SK-N-SH (cell line): ENCODE measurements around the gene DCK. TPM values are rescaled to one million over a fixed set of nuclear protein-coding genes. Genes with fewer than 3 reads are reported as not detected.

Experiments
- CTCF ChIA-PET: fragments of 300-600, 350-600 bp; formaldehyde crosslinking; extraction: SDS; loops from one replicate; lab custom pipeline; 2021; lab: Yijun Ruan, JAX
- POLR2A ChIA-PET: fragments of 350-600 bp; sonication (Branson Sonifier 250); formaldehyde crosslinking; extraction: SDS; loops from one replicate; lab custom pipeline; 2020; ENCODE audit warnings: antibody characterized with exemption, inconsistent platforms; lab: Yijun Ruan, JAX
- DNase-seq: peaks from one replicate; pipeline ENCODE4 v3.0.0; 2012
- H2AFZ ChIP-seq: fragments of 200-600 bp; sonication (generic); 2 replicates; pipeline ENCODE4 v1.8.1; 2016; ENCODE audit warnings: antibody characterized with exemption, mild to moderate bottlenecking, low read depth
- H3F3A ChIP-seq: fragments of 200-600 bp; sonication (generic); replicated peaks from 2 replicates; pipeline ENCODE3; 2016; ENCODE audit warnings: antibody characterized with exemption, mild to moderate bottlenecking; ENCODE audit not compliant: insufficient read depth
- H3K27ac ChIP-seq, 2 experiments: fragments of 200-500 bp in 1 of 2; fragments of 200-600 bp in 1 of 2; sonication (Bioruptor generic) in 1 of 2; sonication (generic), shearing (Covaris generic) in 1 of 2; 2 replicates each; pipeline versions ENCODE4 v1.5.1 to v1.6.1; 2014 to 2016; ENCODE audit warnings: low read depth in 2 of 2, inconsistent platforms in 1 of 2, low read length in 1 of 2, mild to moderate bottlenecking in 1 of 2, mixed read lengths in 1 of 2
- H3K27me3 ChIP-seq: fragments of 200-600 bp; sonication (generic), shearing (Covaris generic); 2 replicates; pipeline ENCODE4 v1.6.1; 2016; ENCODE audit warnings: mixed run types; ENCODE audit not compliant: insufficient read depth
- H3K36me3 ChIP-seq, 2 experiments: fragments of 200-500 bp in 1 of 2; fragments of 200-600 bp in 1 of 2; sonication (Bioruptor generic) in 1 of 2; sonication (generic) in 1 of 2; replicated peaks in 1 of 2; 2 replicates each; pipeline versions ENCODE3 to v1.5.1; 2014 to 2016; ENCODE audit warnings: low read length in 1 of 2, mild to moderate bottlenecking in 1 of 2; ENCODE audit not compliant: insufficient read depth in 2 of 2, control insufficient read depth in 1 of 2
- H3K4me1 ChIP-seq, 2 experiments: fragments of 200-500 bp in 1 of 2; fragments of 200-600 bp in 1 of 2; sonication (Bioruptor generic) in 1 of 2; sonication (generic), shearing (Covaris generic) in 1 of 2; 2 replicates each; pipeline versions ENCODE4 v1.5.1 to v1.6.1; 2014 to 2016; ENCODE audit warnings: low read depth in 1 of 2, low read length in 1 of 2, mixed run types in 1 of 2; ENCODE audit not compliant: insufficient read depth in 2 of 2, control insufficient read depth in 1 of 2
- H3K4me2 ChIP-seq: fragments of 200-600 bp; sonication (generic), shearing (Covaris generic); 2 replicates; pipeline ENCODE4 v1.6.1; 2017; ENCODE audit warnings: mixed run types
- H3K4me3 ChIP-seq, 2 experiments: fragments of 200-500 bp in 1 of 2; fragments of 200-600 bp in 1 of 2; sonication (Bioruptor generic) in 1 of 2; sonication (generic), shearing (Covaris generic) in 1 of 2; 2 replicates each; pipeline versions ENCODE4 v1.5.1 to v1.8.1; 2014 to 2016; ENCODE audit warnings: low read depth in 2 of 2, inconsistent platforms in 1 of 2, low read length in 1 of 2, mild to moderate bottlenecking in 1 of 2, mixed read lengths in 1 of 2, moderate library complexity in 1 of 2
- H3K79me2 ChIP-seq: fragments of 200-600 bp; sonication (generic); 2 replicates; pipeline ENCODE4 v1.8.1; 2017; ENCODE audit warnings: mild to moderate bottlenecking; ENCODE audit not compliant: insufficient read depth
- H3K9ac ChIP-seq: fragments of 200-600 bp; sonication (generic); 2 replicates; pipeline ENCODE4 v1.6.1; 2017; ENCODE audit warnings: mixed run types
- H3K9me2 ChIP-seq: fragments of 200-600 bp; sonication (generic); 2 replicates; pipeline ENCODE4 v1.6.1; 2017; ENCODE audit warnings: mixed run types
- H3K9me3 ChIP-seq: fragments of 200-600 bp; sonication (generic); 2 replicates; pipeline ENCODE4 v1.6.1; 2017; ENCODE audit warnings: mixed run types, mild to moderate bottlenecking, moderate library complexity
- H4K20me1 ChIP-seq: fragments of 200-600 bp; sonication (generic); 2 replicates; pipeline ENCODE4 v1.6.1; 2017; ENCODE audit warnings: mild to moderate bottlenecking, mixed run types; ENCODE audit not compliant: insufficient read depth
- EZH2phosphoT487 ChIP-seq: fragments of 200-600 bp; sonication (generic); IDR thresholded peaks from 2 replicates; pipeline ENCODE4 v1.6.1; 2017; ENCODE audit warnings: low read depth, mixed run types, mild to moderate bottlenecking, antibody characterized with exemption, moderate library complexity, borderline replicate concordance
- GABPA ChIP-seq: IDR thresholded peaks from 2 replicates; pipeline ENCODE4 v1.4.0; 2012; ENCODE audit warnings: low read depth, mild to moderate bottlenecking
- GATA2 ChIP-seq: sonication (generic); formaldehyde crosslinking; IDR thresholded peaks from 2 replicates; pipeline ENCODE4 v1.5.0; 2020; ENCODE audit warnings: mild to moderate bottlenecking, missing genetic modification reagents
- MAX ChIP-seq: IDR thresholded peaks from 2 replicates; pipeline ENCODE4 v1.4.0; 2012; ENCODE audit warnings: low read depth
- NRF1 ChIP-seq: IDR thresholded peaks from 2 replicates; pipeline ENCODE4 v1.6.1; 2012; ENCODE audit warnings: low read depth, mild to moderate bottlenecking, low read length
- PBX3 ChIP-seq: IDR thresholded peaks from 2 replicates; pipeline ENCODE4; 2012
- RAD21 ChIP-seq: IDR thresholded peaks from 2 replicates; pipeline ENCODE4 v1.6.1; 2012; ENCODE audit warnings: mild to moderate bottlenecking, low read length
- RCOR1 ChIP-seq: fragments of 150-350 bp; IDR thresholded peaks from 2 replicates; pipeline ENCODE4 v1.6.1; 2017; ENCODE audit warnings: antibody characterized with exemption, low read length
- REST ChIP-seq: IDR thresholded peaks from 2 replicates; pipeline ENCODE4 v1.6.1; 2012; ENCODE audit warnings: mild to moderate bottlenecking, low read depth, low read length, moderate library complexity
- RFX5 ChIP-seq: IDR thresholded peaks from 2 replicates; pipeline ENCODE4 v1.6.1; 2012; ENCODE audit warnings: mild to moderate bottlenecking, improper control_type of control experiment, low read length
- SIN3A ChIP-seq: IDR thresholded peaks from 2 replicates; pipeline ENCODE4 v1.6.1; 2012; ENCODE audit warnings: low read depth, mild to moderate bottlenecking, low read length, moderate library complexity, borderline replicate concordance
- WGBS: methylation state at CpG from one replicate; pipeline ENCODE4 v1.1.6; 2017; ENCODE audit warnings: low lambda C conversion rate; 5-methylcytosine and 5-hydroxymethylcytosine counted together
- polyA plus RNA-seq, 3 experiments: library from polyadenylated mRNA; depleted of rRNA; stranded (reverse); fragments of >200 nt; gene quantifications; 2 replicates each; pipeline ENCODE4 v1.2.3, GENCODE V29; 2012
- TF ChIP-seq, protein P1 (sequence below): IDR thresholded peaks from 2 replicates; pipeline ENCODE4 v1.4.0; 2012; ENCODE audit warnings: low read depth, borderline replicate concordance

DCK gene
- polyA plus RNA-seq, 1 of the 3 experiments (the other 2 are of a cell fraction), result 5.7 TPM

DNA sequence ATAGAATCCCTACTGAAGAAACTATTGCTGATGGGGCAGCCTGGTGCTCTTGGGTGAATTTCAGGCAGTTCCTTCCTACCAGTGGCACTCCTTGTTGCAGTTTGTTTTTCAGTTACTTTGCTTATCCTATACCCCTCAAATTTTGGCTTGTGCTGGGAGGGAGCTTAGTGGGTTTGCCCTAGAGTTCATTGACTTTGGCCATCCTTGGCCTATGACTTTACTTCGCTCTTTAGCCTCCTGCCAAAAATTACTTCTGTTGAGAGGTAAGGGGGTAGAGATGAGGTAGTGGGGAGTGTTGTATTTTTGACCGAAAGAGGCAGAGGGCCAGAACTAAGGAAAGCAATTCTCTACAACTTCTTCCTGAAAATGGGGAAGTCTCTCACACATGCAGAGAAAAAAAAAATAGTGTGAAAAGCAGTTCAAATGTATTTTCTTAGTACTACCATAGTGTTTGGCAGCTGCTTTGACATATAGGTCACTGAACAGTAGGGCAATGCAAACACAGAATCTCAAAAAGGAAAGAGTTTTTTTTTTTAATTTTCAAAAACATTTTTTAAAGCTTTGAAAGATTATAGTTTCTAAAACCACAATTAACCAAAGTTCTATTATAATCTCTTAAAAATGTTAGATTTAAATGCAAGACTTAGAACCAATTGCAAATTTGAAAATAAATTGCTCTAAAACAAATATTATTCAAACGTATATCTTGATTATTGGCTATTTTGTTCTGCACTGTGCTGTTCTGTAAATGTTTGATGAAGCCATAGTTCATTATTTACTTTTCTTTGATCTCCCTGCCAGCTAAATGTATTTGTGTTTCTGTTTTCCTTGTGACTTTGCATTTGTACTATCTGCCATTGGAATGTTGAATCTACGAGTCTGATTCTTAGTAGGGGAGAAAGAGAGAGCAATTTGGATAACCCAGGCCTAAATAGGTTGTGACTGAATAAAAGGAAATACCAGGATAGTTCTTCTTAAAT lies 73.6 kb downstream of the DCK start:
- Histone ChIP-seq H3K27me3 (no peaks in the 10 kb centered on the region; the same call in 1 of the 2 replicates), H4K20me1 (no peaks in the 10 kb centered on the region), H3K9ac (no peak overlapping the region), H3F3A (no peaks in the 10 kb centered on the region), H3K9me2 (no peaks in the 10 kb centered on the region), H2AFZ (no peak overlapping the region)
- POLR2A ChIA-PET, result no interaction called here
- no peak for TF ChIP-seq PBX3
- TF ChIP-seq, protein P1, sequence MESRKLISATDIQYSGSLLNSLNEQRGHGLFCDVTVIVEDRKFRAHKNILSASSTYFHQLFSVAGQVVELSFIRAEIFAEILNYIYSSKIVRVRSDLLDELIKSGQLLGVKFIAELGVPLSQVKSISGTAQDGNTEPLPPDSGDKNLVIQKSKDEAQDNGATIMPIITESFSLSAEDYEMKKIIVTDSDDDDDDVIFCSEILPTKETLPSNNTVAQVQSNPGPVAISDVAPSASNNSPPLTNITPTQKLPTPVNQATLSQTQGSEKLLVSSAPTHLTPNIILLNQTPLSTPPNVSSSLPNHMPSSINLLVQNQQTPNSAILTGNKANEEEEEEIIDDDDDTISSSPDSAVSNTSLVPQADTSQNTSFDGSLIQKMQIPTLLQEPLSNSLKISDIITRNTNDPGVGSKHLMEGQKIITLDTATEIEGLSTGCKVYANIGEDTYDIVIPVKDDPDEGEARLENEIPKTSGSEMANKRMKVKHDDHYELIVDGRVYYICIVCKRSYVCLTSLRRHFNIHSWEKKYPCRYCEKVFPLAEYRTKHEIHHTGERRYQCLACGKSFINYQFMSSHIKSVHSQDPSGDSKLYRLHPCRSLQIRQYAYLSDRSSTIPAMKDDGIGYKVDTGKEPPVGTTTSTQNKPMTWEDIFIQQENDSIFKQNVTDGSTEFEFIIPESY, result no peak
- TF ChIP-seq SIN3A, result no peak
- TF ChIP-seq GABPA, result no peak
- TF ChIP-seq EZH2phosphoT487, result no peak
- TF ChIP-seq GATA2 (CRISPR knock-in tag), result no peak
- no peak for TF ChIP-seq NRF1
- no peak for TF ChIP-seq RFX5
- TF ChIP-seq MAX, result no peak
- no peak for TF ChIP-seq RAD21
- no peak for TF ChIP-seq RCOR1
- TF ChIP-seq, all 33 proteins: peak for 0
- CTCF ChIA-PET, result no interaction called here
- H3K9me3 ChIP-seq, result no peaks in the 10 kb centered on the region
- 46% methylated on average over 4 of the region's 4 CpGs for WGBS
- H3K27ac ChIP-seq, result no peak overlapping the region
- H3K4me1 ChIP-seq, result no peaks in the 10 kb centered on the region
- no peaks in the 10 kb centered on the region for H3K79me2 ChIP-seq
- no peak overlapping the region for H3K4me2 ChIP-seq
- no peaks in the 10 kb centered on the region for H3K36me3 ChIP-seq
- H3K4me3 ChIP-seq, result no peak overlapping the region
- DNase-seq, result no peak

DNA sequence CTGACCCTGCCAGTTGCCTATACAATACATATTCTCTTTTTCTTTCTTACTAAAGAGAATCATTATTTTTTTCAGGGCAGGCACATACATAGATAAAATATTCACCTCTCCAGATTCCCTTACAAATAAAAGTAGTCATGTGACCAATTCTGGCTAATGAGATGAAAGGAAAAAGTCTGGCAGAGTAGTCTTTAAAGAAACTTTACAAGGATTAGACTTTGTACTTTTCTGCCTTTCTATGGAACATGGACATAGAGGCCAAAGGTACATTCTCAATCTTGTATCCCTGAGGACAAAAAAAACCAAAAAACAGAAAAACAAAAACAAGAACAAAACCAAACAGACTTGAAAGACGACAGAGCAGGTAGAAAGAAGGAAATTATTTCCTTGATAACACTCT lies 75.6 kb downstream of the DCK start:
- 6% methylated on average over 1 of the region's 1 CpG for WGBS
- ChIA-PET CTCF (no interaction called here), POLR2A (no interaction called here)
- Histone ChIP-seq H3K9me3 (no peaks in the 10 kb centered on the region), H3K27ac (no peak overlapping the region), H3K4me2 (no peak overlapping the region), H3K79me2 (no peaks in the 10 kb centered on the region), H3K36me3 (no peaks in the 10 kb centered on the region), H3K4me3 (no peak overlapping the region), H3K9ac (no peak overlapping the region), H3K4me1 (no peaks in the 10 kb centered on the region), H3F3A (no peaks in the 10 kb centered on the region), H3K27me3 (peaks cover 11% of the 10 kb centered on the region; the same call in 1 of the 2 replicates), H4K20me1 (no peaks in the 10 kb centered on the region), H3K9me2 (no peaks in the 10 kb centered on the region), H2AFZ (no peak overlapping the region)
- TF ChIP-seq REST, result no peak
- TF ChIP-seq GATA2 (CRISPR knock-in tag), result no peak
- no peak for DNase-seq
